IMR-90 (cell line): ENCODE measurements around the gene ZCCHC14. TPM values are rescaled to one million over a fixed set of nuclear protein-coding genes. Genes with fewer than 3 reads are reported as not detected.

Experiments used
- ATAC-seq: fragments of 200-7000 bp; cut with Tn5 transposase; 2 replicates; pipeline ENCODE4 v1.9.1; 2020; ENCODE audit warnings: low read depth, mild to moderate bottlenecking, moderate library complexity
- BruUV-seq: library from RNA; stranded (reverse); fragments of 400-500 nt; replicated peaks from 2 replicates; lab custom pipeline; 2021; lab: Mats Ljungman, UMichigan
- CTCF ChIA-PET: fragments of 300-600 bp; formaldehyde crosslinking; extraction: SDS; loops from one replicate; lab custom pipeline; 2021; ENCODE audit warnings: antibody characterized with exemption; lab: Yijun Ruan, JAX
- POLR2A ChIA-PET: fragments of 300-600 bp; sonication (Branson Sonifier 250); formaldehyde crosslinking; loops from one replicate; lab custom pipeline; 2022; ENCODE audit warnings: antibody characterized with exemption; ENCODE audit not compliant: unreplicated experiment; lab: Charles Lee
- DNase-seq: peaks from one replicate; pipeline ENCODE4 v3.0.0; 2013
- H2AFZ ChIP-seq: replicated peaks from 2 replicates; pipeline ENCODE3; 2013; ENCODE audit warnings: low read length, mild to moderate bottlenecking; ENCODE audit not compliant: poor library complexity
- H2AK5ac ChIP-seq: 2 replicates; pipeline ENCODE4 v1.6.1; 2013; ENCODE audit warnings: low read depth, low read length, inconsistent platforms
- H2AK9ac ChIP-seq: replicated peaks from 2 replicates; pipeline ENCODE3; 2013; ENCODE audit warnings: mild to moderate bottlenecking, low read depth, low read length, moderate library complexity; ENCODE audit not compliant: poor library complexity
- H2BK120ac ChIP-seq: 2 replicates; pipeline ENCODE4 v1.6.1; 2013; ENCODE audit warnings: low read depth, low read length, inconsistent platforms
- H2BK15ac ChIP-seq: 3 replicates; pipeline ENCODE4 v1.6.1; 2013; ENCODE audit warnings: low read depth, low read length, inconsistent platforms
- H2BK20ac ChIP-seq: 2 replicates; pipeline ENCODE4 v1.6.1; 2013; ENCODE audit warnings: low read depth, mild to moderate bottlenecking, inconsistent platforms, low read length, moderate library complexity
- H2BK5ac ChIP-seq: 2 replicates; pipeline ENCODE4 v1.6.1; 2013; ENCODE audit warnings: mild to moderate bottlenecking, low read depth, low read length, inconsistent platforms; ENCODE audit not compliant: poor library complexity, severe bottlenecking
- H3K14ac ChIP-seq: replicated peaks from 2 replicates; pipeline ENCODE4 v1.6.1; 2013; ENCODE audit warnings: low read depth, low read length, inconsistent platforms
- H3K18ac ChIP-seq: 2 replicates; pipeline ENCODE4 v1.6.1; 2013; ENCODE audit warnings: low read depth, low read length, control low read depth
- H3K23ac ChIP-seq: 2 replicates; pipeline ENCODE4 v1.6.1; 2013; ENCODE audit warnings: low read depth, low read length, inconsistent platforms
- H3K27ac ChIP-seq: 2 replicates; pipeline ENCODE4 v1.5.1; 2013; ENCODE audit warnings: mild to moderate bottlenecking, control low read depth, low read length; ENCODE audit not compliant: insufficient read depth
- H3K27me3 ChIP-seq: 2 replicates; pipeline ENCODE4 v1.6.1; 2013; ENCODE audit warnings: low read length; ENCODE audit not compliant: control insufficient read depth, insufficient read depth
- H3K36me3 ChIP-seq: 2 replicates; pipeline ENCODE4 v1.6.1; 2013; ENCODE audit warnings: low read length, mixed read lengths; ENCODE audit not compliant: control insufficient read depth, insufficient read depth
- H3K4ac ChIP-seq: 2 replicates; pipeline ENCODE4 v1.6.1; 2013; ENCODE audit warnings: low read depth, low read length, inconsistent platforms
- H3K4me1 ChIP-seq: 2 replicates; pipeline ENCODE4 v1.6.1; 2013; ENCODE audit warnings: low read length, mixed read lengths; ENCODE audit not compliant: control insufficient read depth, insufficient read depth
- H3K4me2 ChIP-seq: 2 replicates; pipeline ENCODE4 v1.6.1; 2013; ENCODE audit warnings: low read depth, mild to moderate bottlenecking, control low read depth, low read length, moderate library complexity
- H3K4me3 ChIP-seq: 2 replicates; pipeline ENCODE4 v1.5.1; 2013; ENCODE audit warnings: low read depth, mild to moderate bottlenecking, control low read depth, low read length, moderate library complexity; ENCODE audit not compliant: insufficient read depth
- H3K56ac ChIP-seq: 2 replicates; pipeline ENCODE4 v1.6.1; 2013; ENCODE audit warnings: low read length, inconsistent platforms; ENCODE audit not compliant: insufficient read depth; ENCODE audit errors: extremely low read depth
- H3K79me1 ChIP-seq, 2 experiments: 2 replicates each; pipeline ENCODE4 v1.6.1; 2013; ENCODE audit warnings: low read length in 2 of 2, inconsistent platforms in 1 of 2, low read depth in 1 of 2
- H3K9ac ChIP-seq: 2 replicates; pipeline ENCODE4 v1.6.1; 2013; ENCODE audit warnings: low read depth, low read length, control low read depth
- H3K9me1 ChIP-seq: 2 replicates; pipeline ENCODE4 v1.6.1; 2013; ENCODE audit warnings: low read length, inconsistent platforms; ENCODE audit not compliant: insufficient read depth
- H3K9me3 ChIP-seq: 2 replicates; pipeline ENCODE4 v1.6.1; 2013; ENCODE audit warnings: low read length; ENCODE audit not compliant: control insufficient read depth, insufficient read depth
- H4K20me1 ChIP-seq: 2 replicates; pipeline ENCODE4 v1.6.1; 2013; ENCODE audit warnings: low read length, inconsistent platforms; ENCODE audit not compliant: insufficient read depth
- H4K5ac ChIP-seq: 2 replicates; pipeline ENCODE4 v1.6.1; 2013; ENCODE audit warnings: mild to moderate bottlenecking, low read depth, low read length, control low read depth
- H4K8ac ChIP-seq, 2 experiments: 2 replicates each; pipeline ENCODE4 v1.6.1; 2013; ENCODE audit warnings: low read depth in 2 of 2, low read length in 2 of 2, control low read depth in 1 of 2, inconsistent platforms in 1 of 2
- H4K91ac ChIP-seq: 2 replicates; pipeline ENCODE4 v1.6.1; 2013; ENCODE audit warnings: low read depth, low read length, inconsistent platforms; ENCODE audit not compliant: insufficient read depth
- BHLHE40 ChIP-seq: fragments of 150-350 bp; IDR thresholded peaks from 2 replicates; pipeline ENCODE4 v1.6.1; 2016; ENCODE audit warnings: mild to moderate bottlenecking, low read depth, low read length
- CEBPB ChIP-seq: IDR thresholded peaks from 2 replicates; pipeline ENCODE4 v1.6.1; 2012; ENCODE audit warnings: low read depth, low read length, improper control_type of control experiment
- CHD1 ChIP-seq: IDR thresholded peaks from 2 replicates; pipeline ENCODE4 v1.6.1; 2012; ENCODE audit warnings: low read depth, low read length, improper control_type of control experiment
- MXI1 ChIP-seq: IDR thresholded peaks from 2 replicates; pipeline ENCODE4 v1.6.1; 2012; ENCODE audit warnings: low read depth, mild to moderate bottlenecking, low read length, moderate library complexity, borderline replicate concordance
- NFE2L2 ChIP-seq: fragments of 150-350 bp; IDR thresholded peaks from 2 replicates; pipeline ENCODE4 v1.6.1; 2016; ENCODE audit warnings: low read depth, mild to moderate bottlenecking, low read length
- POLR2A ChIP-seq: IDR thresholded peaks from 2 replicates; pipeline ENCODE4 v1.6.1; 2012; ENCODE audit warnings: mild to moderate bottlenecking, low read depth, low read length
- WGBS, 2 experiments: methylation state at CpG; one replicate each; pipeline versions ENCODE4 v1.1.5 to v1.1.7; 2013; ENCODE audit warnings: missing lambda C conversion rate in 2 of 2; ENCODE audit not compliant: insufficient read length in 1 of 2; ENCODE audit errors: extremely low coverage in 2 of 2; 5-methylcytosine and 5-hydroxymethylcytosine counted together
- dilution Hi-C: fragments of 300-500 bp; cut with HindIII; formaldehyde crosslinking; loops from one replicate; pipeline ENCODE4 v1.14.3; 2018; ENCODE audit warnings: low sequenced_read_pairs; ENCODE audit not compliant: unreplicated experiment
- in situ Hi-C: fragments of 300-500 bp; cut with MboI; formaldehyde crosslinking; loops from 3 replicates; pipeline ENCODE4 v1.14.3; 2019; ENCODE audit warnings: low sequenced_read_pairs, inconsistent platforms, mixed read lengths
- intact Hi-C: fragments of 100-400 bp; cut with micrococcal nuclease; formaldehyde crosslinking; loops from 2 replicates; pipeline ENCODE4 v1.10.0; 2022
- polyA plus RNA-seq, 3 experiments: library from polyadenylated mRNA; depleted of rRNA; stranded (reverse); fragments of >200 nt; gene quantifications; 2 replicates each; pipeline ENCODE4 v1.2.3, GENCODE V29; 2012; ENCODE audit warnings: low replicate concordance in 1 of 3
- total RNA-seq: library from RNA; depleted of rRNA; stranded (reverse); fragments of >200 nt; gene quantifications from 2 replicates; pipeline ENCODE4 v1.2.3, GENCODE V29; 2012
- TF ChIP-seq, protein P1 (sequence below): conservative IDR thresholded peaks from 2 replicates; pipeline ENCODE4 v1.5.1; 2012; ENCODE audit warnings: mild to moderate bottlenecking, low read depth, low read length, improper control_type of control experiment
- TF ChIP-seq, protein P2 (sequence below): fragments of 150-350 bp; IDR thresholded peaks from 2 replicates; pipeline ENCODE4 v1.6.1; 2016; ENCODE audit warnings: low read depth, mild to moderate bottlenecking, low read length, moderate library complexity, borderline replicate concordance

The ZCCHC14 gene
- total and polyA plus RNA-seq, 2 of the 4 experiments (the other 2 are of a cell fraction), result 2.5 to 5.3 TPM

DNA sequence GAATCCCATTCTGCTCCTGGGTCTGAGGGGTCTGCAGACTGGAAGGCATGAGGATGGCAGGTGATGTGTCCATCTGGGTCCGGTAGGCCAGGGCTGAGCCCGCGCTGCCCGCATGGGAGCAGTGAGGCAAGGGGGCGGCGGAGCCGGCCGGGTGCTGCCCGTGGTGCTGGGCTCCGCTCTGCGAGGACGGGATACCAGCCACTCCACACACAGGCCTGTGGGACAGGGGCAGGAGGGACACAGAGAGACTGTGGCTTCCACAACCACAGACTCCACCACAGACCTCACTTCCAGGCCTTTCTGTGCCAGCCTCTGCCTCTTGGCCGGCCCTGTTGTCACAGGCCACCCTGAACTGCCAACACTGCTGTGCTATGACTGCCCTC is 75.3 kb downstream of the ZCCHC14 start:
- no peaks in the 10 kb centered on the region for H3K27me3 ChIP-seq
- peaks cover 0 to 10% of the 10 kb centered on the region in 2 experiments; a peak in 2 of 4 replicates for H3K79me1 ChIP-seq
- TF ChIP-seq CEBPB, result no peak
- TF ChIP-seq MXI1, result no peak
- no peak for TF ChIP-seq BHLHE40
- TF ChIP-seq NFE2L2, result no peak
- TF ChIP-seq, protein P1, sequence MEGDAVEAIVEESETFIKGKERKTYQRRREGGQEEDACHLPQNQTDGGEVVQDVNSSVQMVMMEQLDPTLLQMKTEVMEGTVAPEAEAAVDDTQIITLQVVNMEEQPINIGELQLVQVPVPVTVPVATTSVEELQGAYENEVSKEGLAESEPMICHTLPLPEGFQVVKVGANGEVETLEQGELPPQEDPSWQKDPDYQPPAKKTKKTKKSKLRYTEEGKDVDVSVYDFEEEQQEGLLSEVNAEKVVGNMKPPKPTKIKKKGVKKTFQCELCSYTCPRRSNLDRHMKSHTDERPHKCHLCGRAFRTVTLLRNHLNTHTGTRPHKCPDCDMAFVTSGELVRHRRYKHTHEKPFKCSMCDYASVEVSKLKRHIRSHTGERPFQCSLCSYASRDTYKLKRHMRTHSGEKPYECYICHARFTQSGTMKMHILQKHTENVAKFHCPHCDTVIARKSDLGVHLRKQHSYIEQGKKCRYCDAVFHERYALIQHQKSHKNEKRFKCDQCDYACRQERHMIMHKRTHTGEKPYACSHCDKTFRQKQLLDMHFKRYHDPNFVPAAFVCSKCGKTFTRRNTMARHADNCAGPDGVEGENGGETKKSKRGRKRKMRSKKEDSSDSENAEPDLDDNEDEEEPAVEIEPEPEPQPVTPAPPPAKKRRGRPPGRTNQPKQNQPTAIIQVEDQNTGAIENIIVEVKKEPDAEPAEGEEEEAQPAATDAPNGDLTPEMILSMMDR, result no peak
- no peak for TF ChIP-seq POLR2A
- TF ChIP-seq CHD1, result no peak
- TF ChIP-seq, protein P2, sequence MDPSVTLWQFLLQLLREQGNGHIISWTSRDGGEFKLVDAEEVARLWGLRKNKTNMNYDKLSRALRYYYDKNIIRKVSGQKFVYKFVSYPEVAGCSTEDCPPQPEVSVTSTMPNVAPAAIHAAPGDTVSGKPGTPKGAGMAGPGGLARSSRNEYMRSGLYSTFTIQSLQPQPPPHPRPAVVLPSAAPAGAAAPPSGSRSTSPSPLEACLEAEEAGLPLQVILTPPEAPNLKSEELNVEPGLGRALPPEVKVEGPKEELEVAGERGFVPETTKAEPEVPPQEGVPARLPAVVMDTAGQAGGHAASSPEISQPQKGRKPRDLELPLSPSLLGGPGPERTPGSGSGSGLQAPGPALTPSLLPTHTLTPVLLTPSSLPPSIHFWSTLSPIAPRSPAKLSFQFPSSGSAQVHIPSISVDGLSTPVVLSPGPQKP, result no peak
- H3K9me1 ChIP-seq, result no peaks in the 10 kb centered on the region; the same call in 1 of the 2 replicates
- no peak overlapping the region for H2BK20ac ChIP-seq
- peaks cover 6% of the 10 kb centered on the region for H4K20me1 ChIP-seq
- no peak overlapping the region for H3K9ac ChIP-seq
- no peaks in the 10 kb centered on the region for H3K9me3 ChIP-seq
- peaks cover 50% of the 10 kb centered on the region for H3K36me3 ChIP-seq
- WGBS, 2 experiments, result 96% methylated on average over 10 of the region's 13 CpGs; no CpG with 5 or more reads in 1 of the 2 experiments
- H4K91ac ChIP-seq, result no peak overlapping the region
- no peak overlapping the region for H3K4ac ChIP-seq
- H3K23ac ChIP-seq, result no peak overlapping the region
- no peak overlapping the region for H3K4me3 ChIP-seq
- no peak overlapping the region for H2BK15ac ChIP-seq
- POLR2A ChIA-PET, result no interaction called here
- H2BK5ac ChIP-seq, result no peak overlapping the region
- H3K4me2 ChIP-seq, result no peak overlapping the region
- DNase-seq (no peak), ATAC-seq (no peak)
- no peak overlapping the region for H3K14ac ChIP-seq
- H3K4me1 ChIP-seq, result no peaks in the 10 kb centered on the region
- H2AK5ac ChIP-seq, result no peak overlapping the region
- CTCF ChIA-PET, result interaction anchor here (2.0 to 2.1 kb wide), 2 partner anchors 153 to 218 kb away, joined by 10 read pairs; no protein-coding TSS in a partner anchor
- no peak overlapping the region for H3K56ac ChIP-seq
- H4K5ac ChIP-seq, result no peak overlapping the region
- in situ Hi-C loops, result loop anchor here (5.0 to 25.0 kb wide), 2 partner anchors 220 to 345 kb away; partner anchors contain the start of gene KLHDC4
- H2AK9ac ChIP-seq, result no peak overlapping the region
- intact Hi-C loops, result loop anchor here (5.0 kb wide), 1 partner anchor 350 kb away; the partner anchor contains the start of gene KLHDC4
- no TSS peak for BruUV-seq
- no peak overlapping the region for H3K18ac ChIP-seq
- H2AFZ ChIP-seq, result no peak overlapping the region
- H3K27ac ChIP-seq, result no peak overlapping the region
- no peak overlapping the region for H4K8ac ChIP-seq
- no peak overlapping the region for H2BK120ac ChIP-seq
- dilution Hi-C loops, result no loop called here
